ENCODE measurements around the gene PBX3.
"Not testable (repeated sequence)": the region's sequence is repeated elsewhere in the genome, so short reads cannot be mapped to it uniquely, and the experiment has no call there.

Gene PBX3

GRCh38 chr9:125778538-125779219, 31.5 kb downstream of the PBX3 start:
- DNase-seq (ENCODE audit: low read depth), result not testable (repeated sequence)

- DNase-seq (ENCODE audit: low read depth), result not testable (repeated sequence)
These were observed 32.0 kb downstream of the PBX3 start for GRCh38 chr9:125779220-125779565.

- no peak for DNase-seq (ENCODE audit: low read depth)
These were observed 35.5 kb downstream of the PBX3 start for GRCh38 chr9:125782718-125783117.

- DNase-seq (ENCODE audit: low read depth), result no peak
These were observed 37.3 kb downstream of the PBX3 start for GRCh38 chr9:125784286-125785049.

GRCh38 chr9:125785248-125785751, 38.1 kb downstream of the PBX3 start:
- no peak for DNase-seq (ENCODE audit: low read depth)

- DNase-seq (ENCODE audit: low read depth), result no peak
These were observed 40.5 kb downstream of the PBX3 start for GRCh38 chr9:125787715-125788114.

- no peak for DNase-seq (ENCODE audit: low read depth)
These were observed 42.0 kb downstream of the PBX3 start for GRCh38 chr9:125789196-125789595.

GRCh38 chr9:125794708-125795107, 47.5 kb downstream of the PBX3 start:
- no peak for DNase-seq (ENCODE audit: low read depth)

- no peak for DNase-seq (ENCODE audit: low read depth)
These were observed 48.9 kb downstream of the PBX3 start for GRCh38 chr9:125795970-125796596.

GRCh38 chr9:125797930-125798329, 50.8 kb downstream of the PBX3 start:
- DNase-seq (ENCODE audit: low read depth), result no peak

- DNase-seq (ENCODE audit: low read depth), result no peak
These were observed 56.4 kb downstream of the PBX3 start for GRCh38 chr9:125803526-125803925.

GRCh38 chr9:125805057-125805456, 57.9 kb downstream of the PBX3 start:
- DNase-seq (ENCODE audit: low read depth), result no peak

- DNase-seq (ENCODE audit: low read depth), result no peak
These were observed 58.4 kb downstream of the PBX3 start for GRCh38 chr9:125805586-125805985.

GRCh38 chr9:125807079-125807478, 59.9 kb downstream of the PBX3 start:
- no peak for DNase-seq (ENCODE audit: low read depth)

GRCh38 chr9:125810161-125810560, 63.0 kb downstream of the PBX3 start:
- DNase-seq (ENCODE audit: low read depth), result no peak

GRCh38 chr9:125811002-125811401, 63.8 kb downstream of the PBX3 start:
- no peak for DNase-seq (ENCODE audit: low read depth)

- DNase-seq (ENCODE audit: low read depth), result no peak
These were observed 65.2 kb downstream of the PBX3 start for GRCh38 chr9:125812403-125812802.

- no peak for DNase-seq (ENCODE audit: low read depth)
These were observed 68.4 kb downstream of the PBX3 start for GRCh38 chr9:125815568-125815967.

- no peak for DNase-seq (ENCODE audit: low read depth)
These were observed 69.1 kb downstream of the PBX3 start for GRCh38 chr9:125816321-125816720.

GRCh38 chr9:125820100-125820804, 73.1 kb downstream of the PBX3 start:
- DNase-seq (ENCODE audit: low read depth), result no peak

- no peak for DNase-seq (ENCODE audit: low read depth)
These were observed 73.9 kb downstream of the PBX3 start for GRCh38 chr9:125821078-125821477.

GRCh38 chr9:125822160-125822559, 75.0 kb downstream of the PBX3 start:
- DNase-seq (ENCODE audit: low read depth), result no peak

All from activated T-cell treated with anti-CD3 and anti-CD28 coated beads for 1 hour (primary cell).